GM12892 (cell line): ENCODE results near the gene IL1RAPL1.

Experiments used
- DNase-seq: peaks from one replicate; pipeline ENCODE4 v3.0.0; 2011; ENCODE audit not compliant: insufficient read length
- FAIRE-seq: peaks from 2 replicates; lab custom pipeline; 2011; peaks lifted over from hg19 to GRCh38; lab: Jason Lieb, UNC
- POLR2A ChIP-seq: IDR thresholded peaks from 2 replicates; pipeline ENCODE4 v1.6.1; 2011; ENCODE audit warnings: low read depth, low read length, control low read depth
- POLR2AphosphoS5 ChIP-seq: IDR thresholded peaks from 2 replicates; pipeline ENCODE4 v1.6.1; 2011; ENCODE audit warnings: low read depth, low read length, control low read depth
- TAF1 ChIP-seq: IDR thresholded peaks from 2 replicates; pipeline ENCODE4 v1.6.1; 2011; ENCODE audit warnings: low read depth, mild to moderate bottlenecking, control low read depth, low read length, borderline replicate concordance

The IL1RAPL1 gene

DNA sequence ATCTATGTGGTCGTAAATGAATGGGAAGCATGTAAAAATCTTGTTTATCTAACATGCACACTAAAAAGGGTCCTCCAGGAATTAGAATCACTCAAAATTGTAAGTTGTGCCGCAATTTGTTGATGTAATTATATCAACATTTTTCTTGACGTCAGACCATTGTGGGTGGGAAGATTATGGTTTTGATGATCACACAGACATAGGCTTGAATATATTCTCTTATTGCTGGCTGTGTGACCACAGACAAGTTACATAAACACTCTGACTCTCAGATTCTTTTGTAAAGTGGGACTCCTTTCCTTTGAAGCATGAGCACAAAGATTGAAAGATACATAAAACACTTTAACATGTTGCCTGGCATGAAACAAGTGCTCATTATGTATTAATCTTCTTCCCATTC is 51.5 kb downstream of the IL1RAPL1 start:
- DNase-seq (no peak), FAIRE-seq (no peak)
- TF ChIP-seq POLR2AphosphoS5, result no peak
- TF ChIP-seq POLR2A, result no peak
- TF ChIP-seq TAF1, result no peak

DNA sequence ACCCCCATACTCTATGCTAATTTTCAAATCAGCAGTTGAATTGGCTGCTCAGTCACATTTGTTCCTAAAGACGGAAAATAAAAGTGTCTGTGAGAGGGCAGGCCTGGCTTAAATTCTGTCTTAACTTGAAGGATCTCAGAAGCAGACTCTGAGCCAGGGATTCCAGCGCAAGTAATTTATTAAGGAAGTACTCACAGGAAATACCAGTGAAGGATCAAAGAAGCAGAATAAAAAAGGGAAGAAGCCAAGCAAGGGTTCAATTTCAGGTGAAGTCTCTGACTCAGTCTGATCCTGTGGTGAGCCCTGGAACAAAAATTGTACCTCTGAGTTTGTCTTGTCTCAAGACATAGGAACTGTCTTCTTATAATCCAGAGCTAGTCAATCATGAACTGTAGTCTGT is 52.2 kb downstream of the IL1RAPL1 start:
- no peak for DNase-seq
- TF ChIP-seq POLR2AphosphoS5 (no peak), TAF1 (no peak), POLR2A (no peak)
- FAIRE-seq, result no peak

DNA sequence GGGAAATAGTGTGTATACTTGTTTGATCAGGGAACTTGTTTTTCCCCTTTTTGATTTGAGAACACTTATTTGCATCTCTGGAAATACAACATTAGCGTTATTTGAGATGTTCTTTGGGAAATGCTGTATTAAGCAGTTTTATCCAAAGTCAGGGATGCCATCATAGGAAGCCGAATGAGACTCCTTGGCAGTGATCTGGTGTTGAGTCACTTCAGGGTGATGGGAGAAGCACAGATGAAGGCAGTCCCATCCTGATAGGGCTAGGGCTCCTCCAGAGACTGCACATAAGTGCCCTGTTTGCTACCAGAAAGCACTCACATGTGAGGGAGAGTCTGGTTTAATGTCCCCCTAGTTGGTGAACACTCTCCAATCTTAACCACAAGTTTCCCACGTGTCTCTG is 62.3 kb downstream of the IL1RAPL1 start:
- DNase-seq, result no peak
- no peak for FAIRE-seq
- TF ChIP-seq TAF1 (no peak), POLR2A (no peak), POLR2AphosphoS5 (no peak)

DNA sequence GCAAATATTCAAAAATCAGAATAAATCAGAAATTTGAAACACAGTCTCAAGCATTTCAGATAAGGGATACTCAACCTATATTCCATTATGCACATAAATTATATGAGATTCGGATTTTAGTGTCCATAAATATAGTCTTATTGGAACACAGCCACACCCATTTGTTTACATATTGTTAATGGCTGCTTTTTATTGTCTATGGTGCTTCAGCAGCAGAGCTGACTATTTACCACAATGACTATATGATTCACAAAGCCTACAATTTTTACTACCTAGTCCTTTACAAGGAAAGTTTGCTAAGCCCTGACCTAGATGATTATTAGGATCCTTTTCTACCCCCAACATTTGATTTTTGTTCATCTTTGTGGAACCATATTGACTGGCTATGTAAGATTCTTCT is 63.9 kb downstream of the IL1RAPL1 start:
- FAIRE-seq (no peak), DNase-seq (no peak)
- TF ChIP-seq POLR2A (no peak), POLR2AphosphoS5 (no peak), TAF1 (no peak)

DNA sequence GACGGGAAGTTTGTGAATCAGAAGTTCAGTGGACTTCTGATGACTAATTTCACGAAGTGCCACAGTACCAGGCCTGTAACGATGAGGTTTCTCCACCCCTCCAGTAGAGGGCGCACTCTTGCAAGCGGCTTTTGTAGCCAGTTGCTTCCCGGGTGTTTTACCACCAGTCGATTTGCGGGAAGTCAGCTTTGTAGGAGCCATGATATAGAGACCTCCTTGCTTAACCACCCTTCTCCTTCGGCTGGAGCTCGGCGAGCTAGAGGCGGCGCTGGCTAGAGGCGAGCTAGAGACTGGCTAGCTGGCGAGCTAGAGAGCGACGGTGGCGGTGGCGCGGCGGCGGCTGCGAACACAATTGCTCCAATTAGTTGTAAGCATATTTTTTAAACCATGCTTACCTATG is 72.0 kb downstream of the IL1RAPL1 start:
- DNase-seq (no peak), FAIRE-seq (no peak)
- TF ChIP-seq POLR2AphosphoS5 (no peak), POLR2A (no peak), TAF1 (no peak)

DNA sequence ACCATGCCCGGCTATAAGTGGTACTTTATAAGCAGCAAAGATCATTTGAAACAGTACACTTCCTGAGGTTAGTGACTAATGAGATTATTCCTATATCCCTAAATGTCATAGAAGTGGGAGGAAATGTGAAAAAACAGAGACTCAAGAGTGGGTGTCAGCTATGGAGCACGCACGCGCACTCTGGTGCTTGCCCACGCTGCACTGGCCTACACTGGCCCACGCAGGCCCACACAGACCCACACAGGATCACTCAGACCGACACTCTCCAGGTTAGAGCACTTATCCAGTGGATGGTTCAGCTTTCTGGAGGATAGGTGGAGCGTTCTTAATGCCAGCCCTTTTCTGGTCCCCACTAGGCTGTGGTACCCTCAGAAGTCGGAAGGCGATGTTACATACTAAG is 78.5 kb downstream of the IL1RAPL1 start:
- FAIRE-seq (no peak), DNase-seq (no peak)
- TF ChIP-seq POLR2AphosphoS5 (no peak), POLR2A (no peak), TAF1 (no peak)

DNA sequence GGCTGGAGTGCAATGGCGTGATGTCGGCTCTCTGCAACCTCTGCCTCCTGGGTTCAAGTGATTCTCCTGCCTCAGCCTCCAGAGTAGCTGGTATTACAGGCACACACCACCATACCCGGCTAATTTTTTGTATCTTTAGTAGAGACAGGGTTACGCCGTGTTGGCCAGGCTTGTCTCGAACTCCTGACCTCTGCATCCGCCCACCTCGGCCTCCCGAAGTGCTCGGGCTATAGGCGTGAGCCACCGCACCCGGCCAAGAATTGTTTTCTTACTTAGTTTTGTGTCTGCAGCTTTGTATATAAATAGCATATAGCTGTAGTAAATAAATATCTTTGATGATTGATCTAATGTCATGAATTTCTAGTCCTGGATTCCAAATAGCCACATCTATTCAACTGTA is 81.1 kb downstream of the IL1RAPL1 start:
- no peak for DNase-seq
- FAIRE-seq, result no peak
- no peak for TF ChIP-seq POLR2A

DNA sequence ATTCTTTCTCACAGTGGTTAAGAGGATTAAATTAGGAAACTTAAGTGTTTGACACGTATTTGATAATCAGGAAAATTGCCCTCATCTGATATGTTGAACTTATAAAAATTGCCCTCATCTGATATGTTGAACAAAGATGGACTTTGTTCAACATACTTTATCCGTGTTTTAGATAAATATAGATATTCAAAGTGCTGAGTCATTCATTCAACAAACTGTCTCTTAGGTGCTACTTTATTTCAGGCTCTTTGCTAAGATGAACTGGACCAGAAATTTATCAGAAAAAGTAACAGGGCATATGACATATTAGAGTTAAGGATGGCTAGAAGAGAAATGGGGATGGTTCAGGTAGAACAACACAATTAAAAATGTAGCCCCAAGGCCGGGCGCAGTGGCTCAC is 81.7 kb downstream of the IL1RAPL1 start:
- no peak for FAIRE-seq
- TF ChIP-seq POLR2A, result no peak
- TF ChIP-seq POLR2AphosphoS5, result no peak
- TF ChIP-seq TAF1, result no peak
- DNase-seq, result no peak

DNA sequence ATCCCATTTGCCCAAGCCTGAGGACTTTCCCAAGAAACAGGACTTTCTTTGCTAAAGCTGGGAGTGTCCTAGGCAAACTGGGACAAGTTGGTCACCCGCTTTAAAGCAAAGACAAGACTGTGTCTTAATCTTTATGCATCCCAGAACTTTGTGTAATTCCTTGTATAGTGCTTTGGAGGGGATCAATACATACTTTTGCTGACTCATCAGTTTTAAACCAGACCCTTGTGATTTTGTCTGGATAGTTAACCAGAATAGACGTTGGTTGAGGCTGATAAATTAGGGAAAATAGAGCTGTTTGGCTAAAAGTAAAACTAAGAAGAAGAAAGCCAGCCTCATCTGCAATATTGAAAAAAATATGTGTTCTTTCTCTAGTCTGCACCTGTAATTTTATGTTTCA is 82.8 kb downstream of the IL1RAPL1 start:
- no peak for TF ChIP-seq TAF1
- no peak for TF ChIP-seq POLR2AphosphoS5
- TF ChIP-seq POLR2A, result no peak
- no peak for DNase-seq
- no peak for FAIRE-seq

DNA sequence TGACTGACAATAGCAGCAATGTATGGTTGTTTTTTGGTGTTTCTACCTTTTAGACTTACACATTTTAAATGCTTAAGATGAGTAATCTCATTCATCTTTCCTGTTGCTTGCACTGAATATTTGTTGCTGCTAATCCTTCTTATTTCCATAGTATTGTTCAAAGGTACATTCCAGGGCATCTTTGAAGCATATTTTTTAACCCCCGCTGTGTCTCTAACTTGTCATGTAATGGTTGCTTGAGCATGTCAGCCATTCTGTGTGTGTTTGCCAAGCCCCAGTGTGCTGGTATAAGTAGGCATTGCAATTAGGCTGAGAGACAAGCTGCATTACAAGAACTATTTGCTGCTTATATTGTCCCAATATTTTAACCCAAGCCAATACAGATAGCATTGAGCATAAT is 87.9 kb downstream of the IL1RAPL1 start:
- DNase-seq (no peak), FAIRE-seq (no peak)
- no peak for TF ChIP-seq TAF1
- no peak for TF ChIP-seq POLR2A
- TF ChIP-seq POLR2AphosphoS5, result no peak

DNA sequence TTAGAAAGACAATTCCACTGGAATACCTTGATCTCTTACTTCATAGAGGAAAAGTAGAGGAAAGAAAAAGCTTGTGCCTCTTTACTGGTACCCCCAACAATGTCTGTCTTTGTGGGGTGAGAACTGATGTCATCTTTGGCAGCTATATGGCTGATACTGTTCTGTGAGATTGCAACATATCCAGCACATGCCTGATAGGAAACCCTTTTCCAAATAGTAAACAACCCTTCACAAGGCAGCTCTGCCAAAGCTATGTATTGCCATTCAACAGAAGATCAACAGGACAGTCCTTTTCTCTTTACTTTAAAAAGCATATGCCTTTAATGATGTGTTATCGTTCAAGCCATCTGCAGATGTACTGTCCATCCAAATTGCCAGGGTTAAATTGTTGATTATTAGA is 105.9 kb downstream of the IL1RAPL1 start:
- TF ChIP-seq TAF1 (no peak), POLR2AphosphoS5 (no peak), POLR2A (no peak)
- no peak for FAIRE-seq
- no peak for DNase-seq

DNA sequence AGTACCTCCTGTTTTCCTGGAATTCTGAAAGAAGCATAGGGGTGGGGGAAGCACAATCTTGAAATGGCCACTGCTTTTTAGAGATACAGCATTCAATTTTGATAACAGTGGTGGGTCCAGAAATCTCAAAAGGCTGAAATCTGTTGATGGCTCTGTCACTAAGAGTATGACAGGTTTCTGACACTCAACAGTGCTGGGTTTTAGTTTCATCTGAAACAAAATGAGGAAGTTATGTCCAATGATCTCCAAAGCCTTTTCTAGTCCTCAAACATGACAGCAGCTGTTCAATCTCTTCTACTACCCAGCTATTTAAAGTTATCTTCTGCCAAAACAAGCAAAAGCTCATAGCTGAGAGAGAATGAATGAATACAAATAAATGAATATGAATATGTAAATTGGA is 110.5 kb downstream of the IL1RAPL1 start:
- TF ChIP-seq POLR2A, result no peak
- TF ChIP-seq TAF1, result no peak
- TF ChIP-seq POLR2AphosphoS5, result no peak
- FAIRE-seq (no peak), DNase-seq (no peak)

DNA sequence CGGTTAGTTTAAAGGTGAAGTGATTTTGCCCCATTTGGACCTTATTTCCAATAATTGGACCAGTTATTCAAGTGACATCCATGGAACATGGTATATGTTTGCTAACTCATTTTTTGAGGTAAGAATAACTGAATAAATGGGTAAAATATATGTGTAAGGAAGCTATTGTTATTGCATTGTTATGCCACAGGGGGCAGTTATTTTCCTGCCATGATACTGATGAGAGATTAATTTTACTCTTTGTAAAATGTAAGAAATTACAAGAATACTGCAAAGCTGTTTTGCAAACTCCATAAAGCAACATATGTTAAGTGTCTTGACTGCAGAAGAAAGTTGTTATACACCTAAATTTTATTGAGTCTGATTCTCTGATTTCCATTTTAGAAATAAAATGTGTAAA is 114.0 kb downstream of the IL1RAPL1 start:
- TF ChIP-seq POLR2A (no peak), TAF1 (no peak), POLR2AphosphoS5 (no peak)
- no peak for DNase-seq
- FAIRE-seq, result no peak

DNA sequence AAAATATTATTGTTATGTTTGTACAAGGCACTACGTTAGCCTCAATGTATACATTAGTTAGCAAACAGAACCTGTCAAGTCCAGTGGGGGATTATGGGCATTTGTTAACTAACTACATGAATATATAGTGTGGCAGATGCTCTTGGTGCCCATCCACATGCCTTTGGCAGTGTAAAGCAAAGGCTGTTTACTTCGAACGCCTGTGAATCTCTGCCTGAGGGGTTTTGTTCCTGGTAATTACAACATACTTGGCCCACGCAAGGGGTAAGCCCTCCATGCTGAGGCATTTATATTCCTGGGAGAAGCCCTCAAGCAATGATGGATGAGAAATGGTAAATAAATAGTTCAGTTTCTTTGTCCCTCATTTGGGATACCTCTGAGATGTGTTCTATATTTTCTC is 119.7 kb downstream of the IL1RAPL1 start:
- DNase-seq (no peak), FAIRE-seq (no peak)
- TF ChIP-seq TAF1, result no peak
- TF ChIP-seq POLR2AphosphoS5, result no peak
- no peak for TF ChIP-seq POLR2A
